ENCODE measurements around the gene ONECUT3. TPM values are rescaled to one million over a fixed set of nuclear protein-coding genes. Genes with fewer than 3 reads are reported as not detected.
"Not testable (repeated sequence)": the region's sequence is repeated elsewhere in the genome, so short reads cannot be mapped to it uniquely, and the experiment has no call there.

Gene ONECUT3
- total RNA-seq (2022) (0.02 TPM in 1 of 2 replicates, not detected in the other), Bru-seq, nascent RNA (percentile 10 among the genes with signal in this experiment), BruChase-seq, experiment 1, labeled RNA remaining after a 6-hour chase (percentile 8 among the genes with signal in this experiment), BruChase-seq, experiment 2, labeled RNA remaining after a 2-hour chase (percentile 10 among the genes with signal in this experiment)
- long read RNA-seq: 0 reads

GRCh38 chr19:1752757-1753728 is at the start of gene ONECUT3:
TSS of gene ONECUT3 (plus strand) at chr19:1753506. CDS start at chr19:1753663, 157 bp downstream.
- no peaks in the 10 kb centered on the region for H3K9me3 Mint-ChIP-seq (ENCODE audit: unreplicated experiment)
- H3K27me3 Mint-ChIP-seq (ENCODE audit: insufficient read depth, unreplicated experiment): peaks cover 47% of the 10 kb centered on the region
- no peak for TF ChIP-seq CTCF (IDR thresholded peaks at IDR 0.05; ENCODE audit: unreplicated experiment)
- POLR2A ChIA-PET: no interaction called here
- no peaks in the 10 kb centered on the region for H3K36me3 Mint-ChIP-seq (ENCODE audit: insufficient read depth, unreplicated experiment)
- no peak for DNase-seq (ENCODE audit: unreplicated experiment)
- CTCF ChIA-PET: interaction anchor here (0.6 to 1.6 kb wide), 2 partner anchors 81 to 206 kb away, joined by 3 to 4 read pairs; no protein-coding TSS in a partner anchor
- intact Hi-C loops (cut with micrococcal nuclease): no loop called here
- no TSS peak for BruUV-seq (replicated peaks)
- no peak within 1 kb of the TSS for H3K4me3 Mint-ChIP-seq (ENCODE audit: unreplicated experiment)
- no peak within 1 kb of the TSS for H3K27ac Mint-ChIP-seq (ENCODE audit: low read depth, unreplicated experiment)
- peaks cover 6% of the 10 kb centered on the region for H3K4me1 Mint-ChIP-seq (ENCODE audit: insufficient read depth, unreplicated experiment)

GRCh38 chr19:1704339-1704738 is 49.0 kb upstream of the ONECUT3 start:
- BruUV-seq (replicated peaks): no TSS peak
- POLR2A ChIA-PET: no interaction called here
- peaks cover 6% of the 10 kb centered on the region for H3K4me1 Mint-ChIP-seq (ENCODE audit: insufficient read depth, unreplicated experiment)
- intact Hi-C loops (cut with micrococcal nuclease): no loop called here
- DNase-seq (ENCODE audit: unreplicated experiment): no peak
- TF ChIP-seq CTCF (IDR thresholded peaks at IDR 0.05; ENCODE audit: unreplicated experiment): no peak
- H3K9me3 Mint-ChIP-seq (ENCODE audit: unreplicated experiment): peaks cover 20% of the 10 kb centered on the region
- peaks cover 6% of the 10 kb centered on the region for H3K36me3 Mint-ChIP-seq (ENCODE audit: insufficient read depth, unreplicated experiment)
- H3K27ac Mint-ChIP-seq (ENCODE audit: low read depth, unreplicated experiment): no peak overlapping the region
- CTCF ChIA-PET: no interaction called here
- peaks cover 26% of the 10 kb centered on the region for H3K27me3 Mint-ChIP-seq (ENCODE audit: insufficient read depth, unreplicated experiment)
- no peak overlapping the region for H3K4me3 Mint-ChIP-seq (ENCODE audit: unreplicated experiment)

DNA sequence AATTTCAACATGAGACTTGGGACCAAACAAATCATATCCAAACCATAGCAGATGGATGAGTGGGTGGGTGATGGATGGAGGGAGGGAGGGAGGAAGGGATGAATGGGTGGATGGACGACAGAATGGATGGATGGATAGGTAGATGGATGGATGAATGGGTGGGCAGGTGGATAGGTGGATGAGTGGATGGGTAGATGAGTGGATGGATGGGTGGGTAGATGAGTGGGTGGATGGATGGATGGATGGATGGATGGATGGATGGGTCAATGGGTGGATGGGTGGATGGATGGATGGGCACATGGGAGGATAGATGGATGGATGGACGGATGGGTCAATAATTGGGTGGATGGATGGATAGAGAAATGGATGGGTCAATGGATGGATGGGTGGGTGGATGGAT is 47.9 kb upstream of the ONECUT3 start:
- no peak overlapping the region for H3K27ac Mint-ChIP-seq (ENCODE audit: low read depth, unreplicated experiment)
- H3K4me3 Mint-ChIP-seq (ENCODE audit: unreplicated experiment): no peak overlapping the region
- H3K27me3 Mint-ChIP-seq (ENCODE audit: insufficient read depth, unreplicated experiment): peaks cover 24% of the 10 kb centered on the region
- peaks cover 6% of the 10 kb centered on the region for H3K4me1 Mint-ChIP-seq (ENCODE audit: insufficient read depth, unreplicated experiment)
- intact Hi-C loops (cut with micrococcal nuclease): no loop called here
- CTCF ChIA-PET: no interaction called here
- H3K36me3 Mint-ChIP-seq (ENCODE audit: insufficient read depth, unreplicated experiment): peaks cover 6% of the 10 kb centered on the region
- POLR2A ChIA-PET: no interaction called here
- BruUV-seq (replicated peaks): no TSS peak
- no peak for TF ChIP-seq CTCF (IDR thresholded peaks at IDR 0.05; ENCODE audit: unreplicated experiment)
- H3K9me3 Mint-ChIP-seq (ENCODE audit: unreplicated experiment): peaks cover 20% of the 10 kb centered on the region
- no peak for DNase-seq (ENCODE audit: unreplicated experiment)

GRCh38 chr19:1706646-1707045 is 46.7 kb upstream of the ONECUT3 start:
- H3K36me3 Mint-ChIP-seq (ENCODE audit: insufficient read depth, unreplicated experiment); H3K4me1 Mint-ChIP-seq (ENCODE audit: insufficient read depth, unreplicated experiment); POLR2A ChIA-PET; DNase-seq (ENCODE audit: unreplicated experiment); CTCF ChIA-PET; intact Hi-C loops (cut with micrococcal nuclease); H3K4me3 Mint-ChIP-seq (ENCODE audit: unreplicated experiment); BruUV-seq (replicated peaks); H3K27ac Mint-ChIP-seq (ENCODE audit: low read depth, unreplicated experiment): not testable (repeated sequence)
- Mint-ChIP-seq H3K27me3 (ENCODE audit: insufficient read depth, unreplicated experiment) (peaks cover 11% of the 10 kb centered on the region), H3K9me3 (ENCODE audit: unreplicated experiment) (peaks cover 20% of the 10 kb centered on the region)

All from MCF 10A (cell line).